Endothelial cell of umbilical vein (primary cell): ENCODE measurements around the gene ITPKB. TPM values are rescaled to one million over a fixed set of nuclear protein-coding genes. Genes with fewer than 3 reads are reported as not detected.

Experiments
- BruUV-seq: library from RNA; stranded (reverse); fragments of 400-500 nt; replicated peaks from 2 replicates; lab custom pipeline; 2021; lab: Mats Ljungman, UMichigan
- CTCF ChIA-PET: fragments of 300-600, 350-600 bp; sonication (Branson Sonifier 250); formaldehyde crosslinking; loops from one replicate; lab custom pipeline; 2021; ENCODE audit warnings: antibody characterized with exemption, inconsistent platforms; lab: Charles Lee
- POLR2A ChIA-PET: fragments of 300-600, 350-600 bp; sonication (Branson Sonifier 250); formaldehyde crosslinking; loops from one replicate; lab custom pipeline; 2021; ENCODE audit warnings: antibody characterized with exemption, inconsistent platforms; lab: Charles Lee
- DNase-seq: peaks from one replicate; pipeline ENCODE4 v3.0.0-alpha.2; 2011; ENCODE audit warnings: low read depth, low spot score
- FAIRE-seq: peaks from 2 replicates; lab custom pipeline; 2011; peaks lifted over from hg19 to GRCh38; lab: Jason Lieb, UNC
- H2AFZ ChIP-seq: 2 replicates; pipeline ENCODE4 v1.6.0; 2012; ENCODE audit warnings: low read depth, low read length, control low read depth, inconsistent platforms
- H3K27ac ChIP-seq: 2 replicates; pipeline ENCODE4 v1.5.1; 2011; ENCODE audit warnings: low read depth, mild to moderate bottlenecking, control low read depth, low read length, moderate library complexity; ENCODE audit not compliant: insufficient read depth
- H3K27me3 ChIP-seq, 2 experiments: 2 replicates each; pipeline versions ENCODE4 v1.6.0 to v1.6.1; 2011; ENCODE audit warnings: low read length in 2 of 2, mixed read lengths in 1 of 2; ENCODE audit not compliant: control insufficient read depth in 2 of 2, insufficient read depth in 2 of 2
- H3K36me3 ChIP-seq, 2 experiments: 2 replicates in 1 of 2; 3 replicates in 1 of 2; pipeline ENCODE4 v1.5.1; 2011; ENCODE audit warnings: low read length in 2 of 2, mild to moderate bottlenecking in 1 of 2, moderate library complexity in 1 of 2; ENCODE audit not compliant: control insufficient read depth in 2 of 2, insufficient read depth in 2 of 2; ENCODE audit errors: extremely low read depth in 1 of 2
- H3K4me1 ChIP-seq: 3 replicates; pipeline ENCODE4 v1.5.1; 2011; ENCODE audit warnings: mild to moderate bottlenecking, low read length; ENCODE audit not compliant: control insufficient read depth, insufficient read depth; ENCODE audit errors: extremely low read depth
- H3K4me2 ChIP-seq: 2 replicates; pipeline ENCODE4 v1.6.1; 2011; ENCODE audit warnings: low read length, control low read depth, mixed read lengths; ENCODE audit not compliant: insufficient read depth
- H3K4me3 ChIP-seq, 3 experiments: fragments of 200-600 bp in 1 of 3; sonication (generic), shearing (Covaris generic) in 1 of 3; replicated peaks in 1 of 3; 2 replicates each; pipeline ENCODE4 v1.5.1; 2011 to 2016; ENCODE audit warnings: control low read depth in 3 of 3, low read length in 3 of 3, mild to moderate bottlenecking in 2 of 3, inconsistent platforms in 1 of 3, low read depth in 1 of 3, moderate library complexity in 1 of 3; ENCODE audit not compliant: insufficient read depth in 1 of 3
- H3K79me2 ChIP-seq: 2 replicates; pipeline ENCODE4 v1.6.0; 2012; ENCODE audit warnings: low read length, inconsistent platforms; ENCODE audit not compliant: control insufficient read depth, insufficient read depth
- H3K9ac ChIP-seq: replicated peaks from 2 replicates; pipeline ENCODE3; 2011; ENCODE audit warnings: low read length, control low read depth; ENCODE audit not compliant: insufficient read depth; ENCODE audit errors: extremely low read depth
- H3K9me1 ChIP-seq: replicated peaks from 3 replicates; pipeline ENCODE4 v1.6.0; 2011; ENCODE audit warnings: mild to moderate bottlenecking, low read length; ENCODE audit not compliant: control insufficient read depth, insufficient read depth; ENCODE audit errors: extremely low read depth
- H3K9me3 ChIP-seq: replicated peaks from 2 replicates; pipeline ENCODE4 v1.5.1; 2012; ENCODE audit warnings: low read length, inconsistent platforms; ENCODE audit not compliant: control insufficient read depth, insufficient read depth
- H4K20me1 ChIP-seq: replicated peaks from 2 replicates; pipeline ENCODE3; 2011; ENCODE audit warnings: mild to moderate bottlenecking, low read length; ENCODE audit not compliant: control insufficient read depth, insufficient read depth; ENCODE audit errors: extremely low read depth
- EZH2 ChIP-seq: IDR thresholded peaks from 2 replicates; pipeline ENCODE4 v1.6.1; 2012; ENCODE audit warnings: borderline replicate concordance, low read depth, mild to moderate bottlenecking, moderate library complexity, low read length, inconsistent platforms; ENCODE audit not compliant: severe bottlenecking
- FOS ChIP-seq: IDR thresholded peaks from 2 replicates; pipeline ENCODE4 v1.6.1; 2011; ENCODE audit warnings: mild to moderate bottlenecking, low read length, moderate library complexity, borderline replicate concordance; ENCODE audit not compliant: insufficient read depth
- GATA2 ChIP-seq: IDR thresholded peaks from 2 replicates; pipeline ENCODE4 v1.7.0; 2011; ENCODE audit warnings: low read depth, mild to moderate bottlenecking, moderate library complexity, mixed read lengths, low read length; ENCODE audit not compliant: insufficient read length, insufficient read depth
- JUN ChIP-seq: IDR thresholded peaks from 2 replicates; pipeline ENCODE4 v1.6.1; 2011; ENCODE audit warnings: borderline replicate concordance, low read depth; ENCODE audit not compliant: insufficient read length, insufficient read depth
- MYC ChIP-seq: IDR thresholded peaks from one replicate; pipeline ENCODE4 v1.6.1; 2011; ENCODE audit warnings: mild to moderate bottlenecking, low read depth, low read length
- POLR2A ChIP-seq: IDR thresholded peaks from 2 replicates; pipeline ENCODE4 v1.6.1; 2012; ENCODE audit warnings: low read depth, mild to moderate bottlenecking, control low read depth, low read length
- POLR2AphosphoS5 ChIP-seq: IDR thresholded peaks from 2 replicates; pipeline ENCODE4 v1.6.1; 2012; ENCODE audit warnings: low read depth, mild to moderate bottlenecking, control low read depth, low read length, moderate library complexity; ENCODE audit not compliant: insufficient read depth
- dilution Hi-C: fragments of 300-500 bp; cut with MboI; formaldehyde crosslinking; loops from one replicate; pipeline ENCODE4 v1.15.0; 2019; ENCODE audit warnings: low sequenced_read_pairs; ENCODE audit not compliant: extremely low pct_ligation_motif_present
- intact Hi-C: fragments of 100-400 bp; cut with micrococcal nuclease; formaldehyde crosslinking; loops from one replicate; pipeline ENCODE4 v1.10.0; 2022
- polyA plus RNA-seq, 4 experiments: library from polyadenylated mRNA; depleted of rRNA in 3 of 4; stranded (reverse) in 3 of 4; unstranded in 1 of 4; fragments of >200 nt; gene quantifications; 2 replicates each; pipeline versions ENCODE4 v1.2.1 to v1.2.3, GENCODE V29; 2011 to 2012; ENCODE audit warnings: missing spikeins in 1 of 4
- total RNA-seq: library from RNA; stranded (reverse); gene quantifications from 2 replicates; pipeline ENCODE4 v1.2.3, GENCODE V29; 2021
- TF ChIP-seq, protein P1 (sequence below): IDR thresholded peaks from 2 replicates; pipeline ENCODE4 v1.6.1; 2011; ENCODE audit not compliant: insufficient read depth, insufficient read length
- TF ChIP-seq, protein P2 (sequence below), 2 donors: IDR thresholded peaks; 1 replicate in 1 of 2; 2 replicates in 1 of 2; pipeline ENCODE4 v1.5.1; 2011; ENCODE audit warnings: low read length in 2 of 2, mild to moderate bottlenecking in 2 of 2, moderate library complexity in 2 of 2, control low read depth in 1 of 2, inconsistent platforms in 1 of 2, low read depth in 1 of 2; ENCODE audit not compliant: insufficient read depth in 1 of 2; ENCODE audit errors: extremely low read depth in 1 of 2

ITPKB gene
- total and polyA plus RNA-seq, 2 donors (not counting 3 experiments of a cell fraction or from before 2014, with no cell fraction given), result 7.7 to 34.8 TPM

DNA sequence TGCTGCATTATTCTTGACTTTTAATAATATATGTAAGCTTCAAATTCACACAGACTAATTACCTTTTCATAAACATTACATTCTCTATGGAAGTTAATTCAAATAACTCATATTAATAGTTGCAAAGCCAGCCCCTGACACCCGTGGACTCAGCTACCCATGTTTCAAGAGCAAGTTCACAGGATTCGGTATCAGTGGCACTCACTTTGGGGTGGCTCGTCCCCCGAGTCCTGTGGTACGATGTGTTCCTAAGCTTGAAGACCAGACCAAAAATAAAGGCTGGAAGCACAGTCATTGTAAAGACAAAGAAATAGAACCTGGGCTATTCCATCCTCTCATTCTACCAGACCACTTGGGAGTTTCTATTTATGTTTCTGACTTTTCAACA is 70.9 kb downstream of the ITPKB start:
- dilution Hi-C loops, result no loop called here
- TF ChIP-seq MYC (no peak), FOS (no peak), EZH2 (no peak), JUN (no peak), POLR2AphosphoS5 (no peak), POLR2A (no peak), GATA2 (no peak)
- TF ChIP-seq, protein P1, sequence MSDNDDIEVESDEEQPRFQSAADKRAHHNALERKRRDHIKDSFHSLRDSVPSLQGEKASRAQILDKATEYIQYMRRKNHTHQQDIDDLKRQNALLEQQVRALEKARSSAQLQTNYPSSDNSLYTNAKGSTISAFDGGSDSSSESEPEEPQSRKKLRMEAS, result no peak
- CTCF ChIA-PET, result interaction anchor here (1.0 to 1.5 kb wide), 2 partner anchors 14 to 16 kb away, joined by 3 to 5 read pairs; no protein-coding TSS in a partner anchor

DNA sequence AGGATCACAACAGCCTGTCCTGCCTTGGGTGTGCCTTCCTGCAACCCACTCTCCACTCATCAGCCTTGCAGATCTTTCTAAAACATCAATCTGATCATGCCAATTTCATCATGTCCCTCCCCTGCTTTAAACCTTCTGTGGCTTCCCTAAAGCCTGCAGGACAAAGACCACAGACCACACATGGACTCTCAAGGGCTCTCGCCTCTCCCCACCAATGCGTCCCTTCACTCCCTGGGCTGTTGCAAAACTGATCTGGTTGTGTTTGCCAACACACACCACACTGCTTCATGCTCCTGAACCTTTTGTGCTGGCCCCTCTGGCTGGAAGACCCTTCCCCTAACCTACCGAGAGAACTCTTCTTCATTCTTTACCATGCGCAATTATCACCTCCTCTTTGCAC is 72.4 kb downstream of the ITPKB start:
- H3K9ac ChIP-seq, result no peak overlapping the region
- no peaks in the 10 kb centered on the region for H3K9me3 ChIP-seq
- BruUV-seq, result no TSS peak
- H3K4me2 ChIP-seq, result no peak overlapping the region
- FAIRE-seq, result no peak
- H2AFZ ChIP-seq, result no peak overlapping the region
- no peaks in the 10 kb centered on the region for H3K36me3 ChIP-seq
- ChIA-PET POLR2A (no interaction called here), CTCF (interaction anchor here (0.9 to 1.5 kb wide), 2 partner anchors 14 to 148 kb away, joined by 3 to 5 read pairs; no protein-coding TSS in a partner anchor)
- DNase-seq, result no peak
- no peak overlapping the region for H3K4me3 ChIP-seq
- dilution Hi-C loops, result no loop called here
- no peaks in the 10 kb centered on the region for H3K27me3 ChIP-seq
- TF ChIP-seq POLR2AphosphoS5 (no peak), FOS (no peak), MYC (no peak), GATA2 (no peak), POLR2A (no peak), JUN (no peak), EZH2 (no peak)
- TF ChIP-seq, protein P1, result no peak
- TF ChIP-seq, protein P2, sequence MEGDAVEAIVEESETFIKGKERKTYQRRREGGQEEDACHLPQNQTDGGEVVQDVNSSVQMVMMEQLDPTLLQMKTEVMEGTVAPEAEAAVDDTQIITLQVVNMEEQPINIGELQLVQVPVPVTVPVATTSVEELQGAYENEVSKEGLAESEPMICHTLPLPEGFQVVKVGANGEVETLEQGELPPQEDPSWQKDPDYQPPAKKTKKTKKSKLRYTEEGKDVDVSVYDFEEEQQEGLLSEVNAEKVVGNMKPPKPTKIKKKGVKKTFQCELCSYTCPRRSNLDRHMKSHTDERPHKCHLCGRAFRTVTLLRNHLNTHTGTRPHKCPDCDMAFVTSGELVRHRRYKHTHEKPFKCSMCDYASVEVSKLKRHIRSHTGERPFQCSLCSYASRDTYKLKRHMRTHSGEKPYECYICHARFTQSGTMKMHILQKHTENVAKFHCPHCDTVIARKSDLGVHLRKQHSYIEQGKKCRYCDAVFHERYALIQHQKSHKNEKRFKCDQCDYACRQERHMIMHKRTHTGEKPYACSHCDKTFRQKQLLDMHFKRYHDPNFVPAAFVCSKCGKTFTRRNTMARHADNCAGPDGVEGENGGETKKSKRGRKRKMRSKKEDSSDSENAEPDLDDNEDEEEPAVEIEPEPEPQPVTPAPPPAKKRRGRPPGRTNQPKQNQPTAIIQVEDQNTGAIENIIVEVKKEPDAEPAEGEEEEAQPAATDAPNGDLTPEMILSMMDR (IDR thresholded peaks at IDR 0.05; ENCODE audit: extremely low read depth in 1 of 2, insufficient read depth in 1 of 2, low read depth in 1 of 2, low read length in 2 of 2), result no peak
- no peak overlapping the region for H3K27ac ChIP-seq
- H3K4me1 ChIP-seq, result peaks cover 38% of the 10 kb centered on the region
- intact Hi-C loops, result no loop called here
- no peaks in the 10 kb centered on the region for H3K79me2 ChIP-seq
- H3K9me1 ChIP-seq, result no peaks in the 10 kb centered on the region
- no peaks in the 10 kb centered on the region for H4K20me1 ChIP-seq

More for the DNA sequence above, 70.9 kb downstream of the ITPKB start:
- Histone ChIP-seq H3K4me3 (no peak overlapping the region), H3K27ac (no peak overlapping the region), H3K9me1 (no peaks in the 10 kb centered on the region), H3K4me1 (peaks cover 24% of the 10 kb centered on the region), H3K79me2 (no peaks in the 10 kb centered on the region), H3K9me3 (no peaks in the 10 kb centered on the region), H2AFZ (no peak overlapping the region), H3K4me2 (no peak overlapping the region), H3K27me3 (no peaks in the 10 kb centered on the region), H3K9ac (no peak overlapping the region), H4K20me1 (no peaks in the 10 kb centered on the region), H3K36me3 (no peaks in the 10 kb centered on the region)
- DNase-seq (no peak), FAIRE-seq (no peak)
- intact Hi-C loops, result no loop called here
- BruUV-seq, result no TSS peak
- POLR2A ChIA-PET, result no interaction called here
